Heart left ventricle (tissue), 16 donors: ENCODE results near the gene EXOSC10. TPM values are rescaled to one million over a fixed set of nuclear protein-coding genes. Genes with fewer than 3 reads are reported as not detected.
"Not testable (repeated sequence)": the region's sequence is repeated elsewhere in the genome, so short reads cannot be mapped to it uniquely, and the experiment has no call there.

Source experiments
- ATAC-seq, 4 donors: fragments of 200-7000 bp; cut with Tn5 transposase; one replicate each; pipeline ENCODE4 v1.9.1; 2020 to 2022; ENCODE audit warnings: moderate library complexity in 4 of 4, mild to moderate bottlenecking in 3 of 4, moderate number of reproducible peaks in 1 of 4
- DNase-seq, 5 donors: peaks; one replicate each; pipeline ENCODE4 v3.0.0-alpha.2; 2020
- H3K27ac ChIP-seq, 12 donors: fragments of 200-600 bp; sonication (generic) in 4 of 12; one replicate each; pipeline versions ENCODE4 v1.5.0 to v1.8.0; 2016 to 2022; ENCODE audit warnings: mild to moderate bottlenecking in 2 of 12
- H3K27me3 ChIP-seq, 9 donors: fragments of 200-600 bp; sonication (generic) in 2 of 9; one replicate each; pipeline versions ENCODE4 v1.5.1 to v1.8.0; 2016 to 2022; ENCODE audit warnings: mild to moderate bottlenecking in 3 of 9
- H3K36me3 ChIP-seq, 9 donors: fragments of 200-600 bp; sonication (generic) in 2 of 9; one replicate each; pipeline versions ENCODE4 v1.5.0 to v1.8.0; 2018 to 2022; ENCODE audit warnings: mild to moderate bottlenecking in 2 of 9
- H3K4me1 ChIP-seq, 12 donors: fragments of 200-600 bp; sonication (generic) in 4 of 12; one replicate each; pipeline versions ENCODE4 v1.5.0 to v1.8.0; 2016 to 2022; ENCODE audit warnings: mild to moderate bottlenecking in 3 of 12
- H3K4me3 ChIP-seq, 12 donors: fragments of 200-600 bp; sonication (generic) in 4 of 12; one replicate each; pipeline versions ENCODE4 v1.5.0 to v1.8.0; 2017 to 2022; ENCODE audit warnings: mild to moderate bottlenecking in 9 of 12, moderate library complexity in 4 of 12
- H3K9me3 ChIP-seq, 12 donors: fragments of 200-600 bp; sonication (generic) in 4 of 12; one replicate each; pipeline versions ENCODE4 v1.5.0 to v1.8.0; 2016 to 2022; ENCODE audit warnings: mild to moderate bottlenecking in 1 of 12
- CTCF ChIP-seq, 12 donors: fragments of 200-600 bp; sonication (generic) in 4 of 12; IDR thresholded peaks; one replicate each; pipeline versions ENCODE4 v1.5.0 to v1.8.0; 2018 to 2022; ENCODE audit warnings: antibody characterized with exemption in 12 of 12, mild to moderate bottlenecking in 5 of 12
- POLR2A ChIP-seq, 2 donors: fragments of 450-650 bp; IDR thresholded peaks; one replicate each; pipeline ENCODE4 v1.6.1; 2017; ENCODE audit warnings: antibody characterized with exemption in 2 of 2, mild to moderate bottlenecking in 2 of 2, moderate library complexity in 2 of 2
- WGBS, 4 donors: extraction: QIAGEN DNeasy Blood & Tissue Kit in 2 of 4; methylation state at CpG; one replicate each; pipeline versions ENCODE4 v1.1.5 to v1.1.7; 2013 to 2018; 5-methylcytosine and 5-hydroxymethylcytosine counted together
- intact Hi-C, 10 donors: fragments of 100-400 bp; cut with DNase I; formaldehyde crosslinking; loops; one replicate each; pipeline versions ENCODE4 v1.11.1 to v1.14.2; 2022
- polyA plus RNA-seq, 2 donors: library from polyadenylated mRNA; stranded (reverse); fragments of 200-250 nt; gene quantifications; one replicate each; pipeline ENCODE4 v1.2.3, GENCODE V29; 2013
- total RNA-seq, 9 donors: library from RNA; depleted of rRNA in 2 of 9; stranded (reverse); fragments of >200 nt in 2 of 9; fragmentation: NEBNext Ultra II Directional in 3 of 9; extraction: Animal tissue kit (Norgen Biotek cat#: 25700) in 3 of 9; gene quantifications; one replicate each; pipeline versions ENCODE4 v1.1.0 to v1.2.4, GENCODE V29; 2016 to 2023
- donor health status: ischemic (EF 13 %, LVEDD 7.1; RV severe dilation, severe dysfunction).
- donor health status: healthy with polysubstance abuse.
- donor health status: DM: no; HTN: yes; CAD: no.
- donor health status: DM: no; HTN: no; CAD: no.
- donor health status: ischemic (EF 25% LVEDD 6.9; RV normal size, moderate dysfunction).
- donor health status: ischemic (EF 25% LVEDD 5.7; RV mildly dilated, moderate dysfunction).
- donor health status: healthy.
- donor health status: DM: yes; HTN: yes; CAD: no.
- donor health status: ischemic (EF 35%, LVEDD 5.7; RV mildly dilated, moderate dysfunction).
- donor health status: nonischemic (EF 11% LVEDD 7.7; RV severe dilation, severe dysfunction).
- donor health status: DM: yes; HTN: yes; CAD: no.
- donor health status: PGD.
- donor health status: ischemic (EF 29% LVEDD 5.4; RV normal size, mild dysfunction).
- donor health status: nonischemic (EF 23%, LVEDD 6.1; RV moderate dilation, normal function).

Gene EXOSC10
- total and polyA plus RNA-seq, 11 donors, result 16.4 to 34.8 (median 22.5) TPM

GRCh38 chr1:11037740-11038182 is 61.9 kb downstream of the EXOSC10 start:
- DNase-seq, result peak; percentile 80 to 92 (median 86)
- Histone ChIP-seq H3K4me1 (peaks cover 0 to 9% (median 6%) of the 10 kb centered on the region in 12 donors), H3K9me3 (no peaks in the 10 kb centered on the region), H3K36me3 (no peaks in the 10 kb centered on the region), H3K27me3 (no peaks in the 10 kb centered on the region), H3K27ac (no peak overlapping the region), H3K4me3 (peak overlapping the region in 1 of 12 donors; percentile 27)
- peak; percentile 88 to 97 (median 94) for ATAC-seq
- intact Hi-C loops, result loop anchor here in 9 of 10 donors (2.0 to 10.0 kb wide), 6 partner anchors 197 to 670 kb away; no protein-coding TSS in a partner anchor
- 0 to 2% (median 1%) methylated on average over 8 of the region's 8 CpGs for WGBS, 4 donors
- TF ChIP-seq CTCF (IDR thresholded peaks at IDR 0.05), result peak; percentile 87 to 99 (median 97)
- TF ChIP-seq POLR2A (IDR thresholded peaks at IDR 0.05), result no peak

GRCh38 chr1:11037019-11037739 is 62.5 kb downstream of the EXOSC10 start:
- intact Hi-C loops, result loop anchor here in 9 of 10 donors (2.0 to 10.0 kb wide), 6 partner anchors 198 to 670 kb away; no protein-coding TSS in a partner anchor
- 52 to 60% (median 56%) methylated on average over 18 of the region's 18 CpGs for WGBS, 4 donors
- not testable (repeated sequence) for ATAC-seq

GRCh38 chr1:11031624-11032262 is 67.9 kb downstream of the EXOSC10 start:
- Histone ChIP-seq H3K27me3 (no peaks in the 10 kb centered on the region), H3K9me3 (no peaks in the 10 kb centered on the region), H3K36me3 (peaks cover 0 to 35% (median 23%) of the 10 kb centered on the region in 9 donors), H3K4me3 (no peak overlapping the region), H3K4me1 (no peaks in the 10 kb centered on the region), H3K27ac (no peak overlapping the region)
- 91 to 93% (median 92%) methylated on average over 10 of the region's 10 CpGs for WGBS, 4 donors
- intact Hi-C loops, result loop anchor here in 2 of 10 donors (10.0 kb wide), 2 partner anchors 203 to 213 kb away; no protein-coding TSS in a partner anchor
- DNase-seq (no peak), ATAC-seq (no peak)
- TF ChIP-seq POLR2A (IDR thresholded peaks at IDR 0.05) (no peak), CTCF (IDR thresholded peaks at IDR 0.05) (no peak)

More at GRCh38 chr1:11037019-11037739, 62.5 kb downstream of the EXOSC10 start:
- not testable (repeated sequence) for H3K4me3 ChIP-seq, H3K9me3 ChIP-seq, H3K36me3 ChIP-seq, H3K27me3 ChIP-seq, DNase-seq, H3K4me1 ChIP-seq, H3K27ac ChIP-seq

- intact Hi-C loops, result loop anchor here in 2 of 10 donors (10.0 kb wide), 2 partner anchors 204 to 214 kb away; no protein-coding TSS in a partner anchor
- H3K4me3 ChIP-seq, result no peak overlapping the region
- H3K27me3 ChIP-seq, result no peaks in the 10 kb centered on the region
- 89 to 91% (median 90%) methylated on average over 9 of the region's 9 CpGs for WGBS, 4 donors
- H3K36me3 ChIP-seq, result peaks cover 0 to 44% (median 30%) of the 10 kb centered on the region in 9 donors
- TF ChIP-seq CTCF (IDR thresholded peaks at IDR 0.05), result no peak
- no peak for TF ChIP-seq POLR2A (IDR thresholded peaks at IDR 0.05)
- no peak for ATAC-seq
- H3K4me1 ChIP-seq, result no peaks in the 10 kb centered on the region
- DNase-seq, result no peak
- H3K27ac ChIP-seq, result no peak overlapping the region
- no peaks in the 10 kb centered on the region for H3K9me3 ChIP-seq
Measured at GRCh38 chr1:11030865-11031264, 68.8 kb downstream of the EXOSC10 start.
